Mucosa of rectum (tissue), 2 donors: ENCODE data around the gene GRIA1.

Source experiments
- H3K27ac ChIP-seq, 2 donors: one replicate each; pipeline ENCODE4 v1.7.0; 2013; ENCODE audit warnings: inconsistent platforms in 2 of 2, low read depth in 2 of 2, low read length in 2 of 2
- H3K27me3 ChIP-seq, 2 donors: one replicate each; pipeline ENCODE4 v1.7.0; 2013; ENCODE audit warnings: low read length in 2 of 2; ENCODE audit not compliant: control insufficient read depth in 2 of 2, insufficient read depth in 2 of 2
- H3K36me3 ChIP-seq, 2 donors: one replicate each; pipeline ENCODE4 v1.7.0; 2013; ENCODE audit warnings: low read length in 2 of 2; ENCODE audit not compliant: control insufficient read depth in 2 of 2, insufficient read depth in 2 of 2
- H3K4me1 ChIP-seq, 2 donors: one replicate each; pipeline ENCODE4 v1.7.0; 2013; ENCODE audit warnings: low read length in 2 of 2, mild to moderate bottlenecking in 1 of 2; ENCODE audit not compliant: control insufficient read depth in 2 of 2, insufficient read depth in 2 of 2
- H3K4me3 ChIP-seq, 2 donors: one replicate each; pipeline ENCODE4 v1.7.0; 2013; ENCODE audit warnings: low read length in 2 of 2
- H3K9ac ChIP-seq, 2 donors: one replicate each; pipeline ENCODE4 v1.7.0; 2013; ENCODE audit warnings: low read length in 2 of 2, low read depth in 1 of 2, mild to moderate bottlenecking in 1 of 2
- H3K9me3 ChIP-seq, 2 donors: one replicate each; pipeline ENCODE4 v1.7.0; 2013; ENCODE audit warnings: low read length in 2 of 2; ENCODE audit not compliant: control insufficient read depth in 2 of 2
- donor health status: healthy.
- donor health status: Normal muscosa, but diverticular disease.

The GRIA1 gene

GRCh38 chr5:153661897-153662296 is 171.4 kb downstream of the GRIA1 start:
- H3K9ac ChIP-seq = no peak overlapping the region

GRCh38 chr5:153670101-153670500 is 179.6 kb downstream of the GRIA1 start:
- Histone ChIP-seq H3K27ac (no peak overlapping the region), H3K27me3 (no peaks in the 10 kb centered on the region), H3K9me3 (no peaks in the 10 kb centered on the region), H3K4me1 (no peaks in the 10 kb centered on the region), H3K9ac (no peak overlapping the region), H3K4me3 (no peak overlapping the region), H3K36me3 (no peaks in the 10 kb centered on the region)

More at GRCh38 chr5:153661897-153662296, 171.4 kb downstream of the GRIA1 start:
- no peak overlapping the region for H3K4me3 ChIP-seq
- no peaks in the 10 kb centered on the region for H3K9me3 ChIP-seq
- no peak overlapping the region for H3K27ac ChIP-seq
- H3K36me3 ChIP-seq = no peaks in the 10 kb centered on the region
- no peaks in the 10 kb centered on the region for H3K4me1 ChIP-seq
- no peaks in the 10 kb centered on the region for H3K27me3 ChIP-seq

GRCh38 chr5:153671653-153672346 is 181.3 kb downstream of the GRIA1 start:
- Histone ChIP-seq H3K9ac (no peak overlapping the region), H3K27ac (no peak overlapping the region), H3K4me3 (no peak overlapping the region), H3K4me1 (no peaks in the 10 kb centered on the region), H3K36me3 (no peaks in the 10 kb centered on the region), H3K27me3 (no peaks in the 10 kb centered on the region), H3K9me3 (no peaks in the 10 kb centered on the region)

- no peaks in the 10 kb centered on the region for H3K27me3 ChIP-seq
- no peak overlapping the region for H3K9ac ChIP-seq
- no peaks in the 10 kb centered on the region for H3K9me3 ChIP-seq
- H3K4me3 ChIP-seq = no peak overlapping the region
- no peaks in the 10 kb centered on the region for H3K4me1 ChIP-seq
- no peak overlapping the region for H3K27ac ChIP-seq
- no peaks in the 10 kb centered on the region for H3K36me3 ChIP-seq
Measured at GRCh38 chr5:153672347-153673090, 182.0 kb downstream of the GRIA1 start.

GRCh38 chr5:153674356-153674755 is 183.9 kb downstream of the GRIA1 start:
- Histone ChIP-seq H3K36me3 (no peaks in the 10 kb centered on the region), H3K9me3 (no peaks in the 10 kb centered on the region), H3K27ac (no peak overlapping the region), H3K9ac (no peak overlapping the region), H3K4me3 (no peak overlapping the region), H3K27me3 (no peaks in the 10 kb centered on the region), H3K4me1 (no peaks in the 10 kb centered on the region)

- Histone ChIP-seq H3K4me1 (no peaks in the 10 kb centered on the region), H3K9ac (no peak overlapping the region), H3K4me3 (no peak overlapping the region), H3K27ac (no peak overlapping the region), H3K9me3 (no peaks in the 10 kb centered on the region), H3K36me3 (no peaks in the 10 kb centered on the region), H3K27me3 (no peaks in the 10 kb centered on the region)
Measured at GRCh38 chr5:153676406-153676805, 185.9 kb downstream of the GRIA1 start.

- Histone ChIP-seq H3K27ac (no peak overlapping the region), H3K27me3 (no peaks in the 10 kb centered on the region), H3K9ac (no peak overlapping the region), H3K36me3 (no peaks in the 10 kb centered on the region), H3K9me3 (no peaks in the 10 kb centered on the region), H3K4me3 (no peak overlapping the region), H3K4me1 (no peaks in the 10 kb centered on the region)
Measured at GRCh38 chr5:153676821-153677220, 186.4 kb downstream of the GRIA1 start.

- Histone ChIP-seq H3K4me1 (no peaks in the 10 kb centered on the region), H3K9ac (no peak overlapping the region), H3K36me3 (no peaks in the 10 kb centered on the region), H3K4me3 (no peak overlapping the region), H3K27ac (no peak overlapping the region), H3K9me3 (no peaks in the 10 kb centered on the region), H3K27me3 (no peaks in the 10 kb centered on the region)
Measured at GRCh38 chr5:153678617-153679329, 188.3 kb downstream of the GRIA1 start.

- Histone ChIP-seq H3K4me3 (no peak overlapping the region), H3K9me3 (no peaks in the 10 kb centered on the region), H3K27me3 (no peaks in the 10 kb centered on the region)
Measured at GRCh38 chr5:153690236-153690635, 199.8 kb downstream of the GRIA1 start.

GRCh38 chr5:153696256-153696655 is 205.8 kb downstream of the GRIA1 start:
- H3K4me3 ChIP-seq = no peak overlapping the region
- no peak overlapping the region for H3K27ac ChIP-seq
- H3K4me1 ChIP-seq = no peaks in the 10 kb centered on the region
- H3K9ac ChIP-seq = no peak overlapping the region
- peaks cover 0 to 3% of the 10 kb centered on the region in 2 donors for H3K9me3 ChIP-seq
- H3K36me3 ChIP-seq = no peaks in the 10 kb centered on the region
- no peaks in the 10 kb centered on the region for H3K27me3 ChIP-seq

More at GRCh38 chr5:153690236-153690635, 199.8 kb downstream of the GRIA1 start:
- H3K27ac ChIP-seq = no peak overlapping the region
- H3K36me3 ChIP-seq = no peaks in the 10 kb centered on the region
- no peak overlapping the region for H3K9ac ChIP-seq
- no peaks in the 10 kb centered on the region for H3K4me1 ChIP-seq
